ENCODE measurements around the gene NCKAP5.

Gene NCKAP5

DNA sequence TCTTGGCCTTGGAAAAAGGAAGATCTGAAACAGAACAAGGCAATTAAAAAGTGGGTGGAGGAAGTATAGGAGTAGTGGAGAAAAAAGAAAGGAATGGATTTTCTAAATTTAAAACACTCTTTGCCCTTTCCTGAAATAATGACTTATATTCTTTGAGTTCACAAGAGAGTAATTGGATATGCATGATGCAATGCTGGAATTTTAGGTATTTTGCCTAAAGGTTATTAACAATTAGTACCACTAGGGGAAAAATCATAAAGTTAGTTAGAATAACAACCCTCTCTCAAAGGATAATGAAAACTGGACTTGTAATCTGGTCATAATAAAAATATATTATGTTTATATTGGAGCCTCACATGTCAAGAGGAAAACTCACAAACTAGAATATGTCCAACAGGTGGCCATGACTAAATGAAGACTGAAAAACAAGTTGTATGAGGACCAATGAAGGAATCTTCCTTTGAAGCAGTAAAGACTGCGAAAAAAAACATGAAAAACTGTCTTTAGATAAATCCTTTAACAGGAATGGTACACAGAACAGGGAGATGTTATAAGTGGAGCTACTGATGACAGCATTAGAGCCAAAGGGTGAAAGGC lies 281.8 kb downstream of the NCKAP5 start:
- H3K4me1 Mint-ChIP-seq (ENCODE audit: low read depth) = no peaks in the 10 kb centered on the region
- intact Hi-C loops (cut with micrococcal nuclease) = no loop called here
- H3K36me3 Mint-ChIP-seq (ENCODE audit: low read depth) = no peaks in the 10 kb centered on the region
- H3K9me3 Mint-ChIP-seq = no peaks in the 10 kb centered on the region
- no peaks in the 10 kb centered on the region for H3K27me3 Mint-ChIP-seq
- no peak overlapping the region for H3K4me3 Mint-ChIP-seq
- H3K27ac Mint-ChIP-seq = no peak overlapping the region

DNA sequence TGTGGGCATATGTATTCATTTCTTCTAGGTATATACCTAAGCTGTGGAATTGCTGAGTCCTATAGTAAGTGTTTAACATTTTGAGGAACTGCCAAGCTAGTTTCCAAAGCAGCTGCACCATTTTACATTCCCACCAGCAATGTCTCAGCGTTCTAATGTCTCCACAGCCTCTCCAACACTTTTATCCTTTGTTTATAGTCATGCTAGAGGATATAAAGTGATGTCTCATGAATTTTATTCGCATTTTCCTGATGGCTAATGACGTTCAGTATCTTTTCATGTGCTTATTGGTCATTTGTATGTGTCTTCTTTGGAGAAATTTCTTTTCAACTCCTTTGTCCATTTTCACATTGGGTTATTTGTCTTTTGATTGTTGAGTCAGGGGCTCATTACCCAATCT lies 295.2 kb downstream of the NCKAP5 start:
- Mint-ChIP-seq H3K27ac (no peak overlapping the region), H3K27me3 (no peaks in the 10 kb centered on the region), H3K4me1 (ENCODE audit: low read depth) (no peaks in the 10 kb centered on the region), H3K36me3 (ENCODE audit: low read depth) (no peaks in the 10 kb centered on the region), H3K4me3 (no peak overlapping the region), H3K9me3 (no peaks in the 10 kb centered on the region)
- intact Hi-C loops (cut with micrococcal nuclease) = no loop called here

DNA sequence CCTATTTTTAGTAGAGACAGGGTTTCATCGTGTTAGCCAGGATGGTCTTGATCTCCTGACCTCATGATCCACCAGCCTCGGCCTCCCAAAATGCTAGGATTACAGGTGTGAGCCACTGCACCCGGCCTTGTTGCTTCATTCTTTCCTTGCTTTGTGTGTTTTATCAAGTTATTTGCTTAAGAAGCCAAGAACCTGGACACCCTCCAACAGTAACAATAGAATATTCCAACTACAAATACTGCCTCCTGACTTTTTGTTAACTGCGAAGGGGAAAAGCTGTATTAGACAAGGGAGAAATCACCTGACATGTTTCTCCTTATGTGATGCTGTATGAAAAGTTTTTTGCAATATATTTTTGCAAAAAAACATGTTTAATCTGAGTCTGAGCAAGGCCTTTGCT lies 297.2 kb downstream of the NCKAP5 start:
- no peak overlapping the region for H3K4me3 Mint-ChIP-seq

GRCh38 chr2:133270550-133270949 lies 297.7 kb downstream of the NCKAP5 start:
- Mint-ChIP-seq H3K27me3 (peaks cover 16% of the 10 kb centered on the region), H3K4me1 (ENCODE audit: low read depth) (no peaks in the 10 kb centered on the region), H3K36me3 (ENCODE audit: low read depth) (no peaks in the 10 kb centered on the region), H3K9me3 (no peaks in the 10 kb centered on the region), H3K4me3 (no peak overlapping the region), H3K27ac (no peak overlapping the region)
- intact Hi-C loops (cut with micrococcal nuclease) = no loop called here

More for the DNA sequence above, 297.2 kb downstream of the NCKAP5 start:
- Mint-ChIP-seq H3K9me3 (no peaks in the 10 kb centered on the region), H3K4me1 (ENCODE audit: low read depth) (no peaks in the 10 kb centered on the region), H3K27me3 (peaks cover 10% of the 10 kb centered on the region), H3K27ac (no peak overlapping the region), H3K36me3 (ENCODE audit: low read depth) (no peaks in the 10 kb centered on the region)
- intact Hi-C loops (cut with micrococcal nuclease) = no loop called here

DNA sequence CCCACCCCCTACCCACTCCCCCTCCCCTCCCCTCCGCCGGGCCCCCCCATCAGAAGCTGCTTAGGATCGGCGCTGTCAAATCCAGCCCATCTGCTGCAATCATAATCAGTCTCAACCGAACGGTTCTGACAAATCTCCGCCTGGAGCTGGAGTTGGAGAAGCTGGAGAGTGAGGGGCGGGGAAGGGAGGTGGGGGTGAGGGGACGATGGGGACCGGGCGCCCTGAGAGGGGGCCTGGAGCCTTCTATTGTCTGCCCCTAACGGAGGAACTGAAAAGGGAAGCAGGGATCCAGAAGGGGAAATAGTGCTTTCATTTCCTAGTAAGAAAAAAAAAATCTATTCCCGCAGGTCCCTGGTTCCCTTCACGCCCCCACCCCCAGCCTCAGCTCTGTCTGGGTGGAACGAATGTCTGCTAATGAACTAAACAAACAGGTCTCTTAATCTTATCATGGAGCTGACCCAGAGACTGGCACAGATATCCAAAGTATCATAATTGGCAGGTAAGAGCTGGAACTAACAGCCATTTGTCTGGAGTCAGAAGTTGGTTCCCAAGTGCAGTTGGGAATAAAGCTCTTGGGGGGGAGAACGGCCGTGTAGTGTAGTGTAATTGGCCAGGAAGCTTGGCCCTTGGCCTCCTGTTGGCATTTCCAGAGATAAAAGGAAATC lies 301.2 kb downstream of the NCKAP5 start:
- intact Hi-C loops (cut with micrococcal nuclease) = no loop called here
- H3K4me1 Mint-ChIP-seq (ENCODE audit: low read depth) = no peaks in the 10 kb centered on the region
- H3K4me3 Mint-ChIP-seq = no peak overlapping the region

DNA sequence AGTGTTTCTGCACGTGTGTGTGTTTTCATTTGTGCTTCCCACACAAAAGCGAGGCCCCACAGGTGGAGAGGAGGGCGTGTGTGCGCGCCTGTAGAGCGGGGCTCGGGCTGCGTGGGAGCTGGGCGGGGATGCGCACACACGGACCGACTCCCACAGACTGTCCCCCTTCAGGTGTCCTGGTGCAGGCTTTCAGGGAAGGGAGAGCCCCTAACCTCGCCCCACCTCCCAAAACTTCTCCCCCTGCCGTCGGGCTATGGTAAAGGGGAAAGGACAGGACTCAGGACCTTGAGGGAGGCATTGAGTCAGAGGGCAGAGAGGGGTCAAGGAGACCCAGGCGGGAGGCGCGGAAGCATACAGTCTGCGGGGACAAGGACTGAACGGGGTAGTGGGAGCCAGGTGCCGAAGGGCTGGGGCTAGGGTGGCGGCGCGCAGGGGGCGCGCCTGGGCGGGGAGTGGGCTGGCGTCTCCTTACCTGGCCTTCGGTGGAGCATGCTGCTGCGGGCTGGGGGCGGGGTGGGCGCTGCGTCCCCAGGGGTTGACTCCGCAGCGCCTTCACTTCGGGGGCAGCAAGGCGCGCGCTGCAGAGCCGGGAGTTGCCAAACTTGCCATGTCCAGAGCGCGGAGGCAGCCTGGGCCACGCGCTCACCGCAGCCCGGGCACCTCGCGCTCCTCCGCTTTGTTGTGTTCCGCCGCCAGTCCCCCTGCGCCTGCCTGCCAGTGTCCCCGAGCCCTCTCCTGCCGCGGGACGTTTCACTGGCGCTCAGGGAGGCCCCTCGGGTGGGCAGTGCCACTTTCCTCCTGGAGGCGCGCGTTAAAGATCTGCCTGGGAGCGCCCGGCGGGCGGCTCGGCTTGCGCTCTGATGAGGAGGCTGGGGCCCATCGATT lies 302.0 kb downstream of the NCKAP5 start:
- Mint-ChIP-seq H3K9me3 (no peaks in the 10 kb centered on the region), H3K4me3 (peak overlapping the region; percentile 39), H3K27ac (no peak overlapping the region), H3K4me1 (ENCODE audit: low read depth) (no peaks in the 10 kb centered on the region), H3K36me3 (ENCODE audit: low read depth) (no peaks in the 10 kb centered on the region), H3K27me3 (peaks cover 27% of the 10 kb centered on the region)
- intact Hi-C loops (cut with micrococcal nuclease) = no loop called here

More for the DNA sequence above, 301.2 kb downstream of the NCKAP5 start:
- Mint-ChIP-seq H3K27me3 (peaks cover 27% of the 10 kb centered on the region), H3K27ac (no peak overlapping the region), H3K9me3 (no peaks in the 10 kb centered on the region), H3K36me3 (ENCODE audit: low read depth) (no peaks in the 10 kb centered on the region)

GRCh38 chr2:133265432-133265949 lies 302.8 kb downstream of the NCKAP5 start:
- Mint-ChIP-seq H3K4me1 (ENCODE audit: low read depth) (no peaks in the 10 kb centered on the region), H3K36me3 (ENCODE audit: low read depth) (no peaks in the 10 kb centered on the region), H3K27me3 (peaks cover 27% of the 10 kb centered on the region), H3K4me3 (no peak overlapping the region), H3K27ac (no peak overlapping the region), H3K9me3 (no peaks in the 10 kb centered on the region)
- intact Hi-C loops (cut with micrococcal nuclease) = no loop called here

- Mint-ChIP-seq H3K4me1 (ENCODE audit: low read depth) (no peaks in the 10 kb centered on the region), H3K9me3 (no peaks in the 10 kb centered on the region), H3K27ac (no peak overlapping the region), H3K27me3 (peaks cover 27% of the 10 kb centered on the region), H3K4me3 (no peak overlapping the region), H3K36me3 (ENCODE audit: low read depth) (no peaks in the 10 kb centered on the region)
- intact Hi-C loops (cut with micrococcal nuclease) = no loop called here
Observed at GRCh38 chr2:133264989-133265401, 303.3 kb downstream of the NCKAP5 start.

GRCh38 chr2:133262893-133263292 lies 305.4 kb downstream of the NCKAP5 start:
- H3K36me3 Mint-ChIP-seq (ENCODE audit: low read depth) = no peaks in the 10 kb centered on the region
- no peak overlapping the region for H3K27ac Mint-ChIP-seq
- H3K9me3 Mint-ChIP-seq = no peaks in the 10 kb centered on the region
- intact Hi-C loops (cut with micrococcal nuclease) = no loop called here
- H3K4me1 Mint-ChIP-seq (ENCODE audit: low read depth) = no peaks in the 10 kb centered on the region
- peaks cover 27% of the 10 kb centered on the region for H3K27me3 Mint-ChIP-seq
- H3K4me3 Mint-ChIP-seq = no peak overlapping the region

- Mint-ChIP-seq H3K4me1 (ENCODE audit: low read depth) (no peaks in the 10 kb centered on the region), H3K27me3 (no peaks in the 10 kb centered on the region), H3K36me3 (ENCODE audit: low read depth) (no peaks in the 10 kb centered on the region), H3K9me3 (no peaks in the 10 kb centered on the region), H3K27ac (no peak overlapping the region), H3K4me3 (no peak overlapping the region)
- intact Hi-C loops (cut with micrococcal nuclease) = no loop called here
Observed at GRCh38 chr2:133255360-133255759, 312.9 kb downstream of the NCKAP5 start.

DNA sequence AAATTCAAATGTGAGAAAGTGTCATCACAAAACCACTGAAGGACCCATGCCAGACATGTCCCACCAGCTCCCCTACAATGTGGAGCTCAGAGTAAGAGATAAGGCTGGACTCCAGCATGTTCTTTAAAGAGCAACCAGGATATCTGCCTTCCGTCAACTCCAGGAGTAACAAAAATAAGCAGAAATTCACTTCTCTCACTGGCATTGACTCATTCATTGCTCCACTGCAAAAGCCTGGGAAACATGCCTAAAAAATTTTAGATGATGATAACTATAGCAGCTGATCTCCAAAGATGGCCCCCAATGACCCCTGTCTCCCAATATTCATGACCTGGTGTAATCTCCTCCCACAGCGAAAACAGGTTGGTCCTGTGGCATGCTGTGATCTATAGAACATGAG lies 314.5 kb downstream of the NCKAP5 start:
- Mint-ChIP-seq H3K36me3 (ENCODE audit: low read depth) (no peaks in the 10 kb centered on the region), H3K4me3 (no peak overlapping the region), H3K27me3 (no peaks in the 10 kb centered on the region), H3K27ac (no peak overlapping the region), H3K9me3 (peaks cover 13% of the 10 kb centered on the region), H3K4me1 (ENCODE audit: low read depth) (no peaks in the 10 kb centered on the region)
- intact Hi-C loops (cut with micrococcal nuclease) = no loop called here

DNA sequence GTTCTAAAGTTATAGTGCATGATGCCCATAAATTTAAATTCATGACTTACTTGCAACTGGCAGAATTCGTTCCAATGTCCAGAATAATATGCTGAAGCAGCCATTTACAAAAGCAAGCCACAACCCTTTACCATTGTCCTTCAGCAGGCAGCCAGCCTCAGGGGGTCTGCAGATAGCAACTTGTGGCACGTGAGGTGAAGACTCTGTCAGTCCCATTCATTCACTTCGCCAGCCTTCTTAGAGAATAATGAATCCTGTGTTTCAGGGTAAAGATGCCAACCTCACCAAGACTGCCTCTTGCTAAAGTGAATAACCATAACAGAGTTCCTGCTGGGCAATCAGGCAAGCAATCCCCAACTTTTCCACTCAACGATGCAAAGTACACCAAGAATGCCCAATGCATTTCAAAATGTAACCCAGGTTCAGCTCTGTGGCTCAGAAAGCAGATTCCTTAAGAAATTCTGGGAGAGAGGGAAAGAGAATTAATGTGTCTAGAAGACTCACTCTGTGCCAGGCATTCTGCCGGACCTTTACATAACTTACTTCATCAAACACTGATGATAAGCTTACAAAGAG lies 315.4 kb downstream of the NCKAP5 start:
- Mint-ChIP-seq H3K36me3 (ENCODE audit: low read depth) (no peaks in the 10 kb centered on the region), H3K27me3 (no peaks in the 10 kb centered on the region), H3K27ac (no peak overlapping the region), H3K4me3 (no peak overlapping the region), H3K4me1 (ENCODE audit: low read depth) (no peaks in the 10 kb centered on the region), H3K9me3 (peaks cover 22% of the 10 kb centered on the region)
- intact Hi-C loops (cut with micrococcal nuclease) = no loop called here

- intact Hi-C loops (cut with micrococcal nuclease) = no loop called here
- Mint-ChIP-seq H3K36me3 (ENCODE audit: low read depth) (no peaks in the 10 kb centered on the region), H3K9me3 (peaks cover 42% of the 10 kb centered on the region), H3K27me3 (no peaks in the 10 kb centered on the region), H3K4me3 (no peak overlapping the region), H3K4me1 (ENCODE audit: low read depth) (no peaks in the 10 kb centered on the region), H3K27ac (no peak overlapping the region)
Observed at GRCh38 chr2:133249362-133249761, 318.9 kb downstream of the NCKAP5 start.

- H3K4me3 Mint-ChIP-seq = no peak overlapping the region
- intact Hi-C loops (cut with micrococcal nuclease) = no loop called here
- no peaks in the 10 kb centered on the region for H3K27me3 Mint-ChIP-seq
- H3K36me3 Mint-ChIP-seq (ENCODE audit: low read depth) = no peaks in the 10 kb centered on the region
- peaks cover 42% of the 10 kb centered on the region for H3K9me3 Mint-ChIP-seq
- no peak overlapping the region for H3K27ac Mint-ChIP-seq
- H3K4me1 Mint-ChIP-seq (ENCODE audit: low read depth) = no peaks in the 10 kb centered on the region
Observed at GRCh38 chr2:133248264-133248663, 320.0 kb downstream of the NCKAP5 start.

Measured in dendritic cell treated with granulocyte-macrophage colony-stimulating factor and Interleukin-4, amounts not matched to agents 40 ng/mL and 50 ng/mL, for 4 days (primary cell).